H1 (cell line): ENCODE data around the gene PSMB5. TPM values are rescaled to one million over a fixed set of nuclear protein-coding genes. Genes with fewer than 3 reads are reported as not detected.

ENCODE experiments used
- CTCF ChIA-PET: fragments of 300-600 bp; sonication (Branson Sonifier 250); formaldehyde crosslinking; loops from one replicate; lab custom pipeline; 2021; ENCODE audit not compliant: partially characterized antibody; lab: Charles Lee
- POLR2A ChIA-PET: fragments of 300-600 bp; sonication (Branson Sonifier 250); formaldehyde crosslinking; loops from one replicate; lab custom pipeline; 2021; ENCODE audit warnings: inconsistent platforms; ENCODE audit not compliant: partially characterized antibody; lab: Charles Lee
- DNase-seq, 2 experiments: peaks; one replicate each; pipeline versions ENCODE4 v3.0.0 to v3.0.0-alpha.2; 2010 to 2022; ENCODE audit warnings: low spot score in 2 of 2, low read depth in 1 of 2, mixed read lengths in 1 of 2
- FAIRE-seq: peaks from 2 replicates; lab custom pipeline; 2011; peaks lifted over from hg19 to GRCh38; lab: Jason Lieb, UNC
- H2AFZ ChIP-seq: 2 replicates; pipeline ENCODE4 v1.8.1; 2012; ENCODE audit warnings: low read length, inconsistent platforms
- H2AK5ac ChIP-seq: 2 replicates; pipeline ENCODE4 v1.6.1; 2013; ENCODE audit warnings: low read depth, low read length
- H2BK120ac ChIP-seq: replicated peaks from 2 replicates; pipeline ENCODE3; 2013; ENCODE audit warnings: low read depth, low read length, inconsistent platforms
- H2BK12ac ChIP-seq: 2 replicates; pipeline ENCODE4 v1.6.1; 2013; ENCODE audit warnings: low read depth, low read length
- H2BK15ac ChIP-seq: 2 replicates; pipeline ENCODE4 v1.6.1; 2013; ENCODE audit warnings: low read length
- H2BK20ac ChIP-seq: 2 replicates; pipeline ENCODE4 v1.6.1; 2013; ENCODE audit warnings: low read length
- H2BK5ac ChIP-seq: 2 replicates; pipeline ENCODE4 v1.6.1; 2013; ENCODE audit warnings: low read depth, low read length
- H3K14ac ChIP-seq: 2 replicates; pipeline ENCODE4 v1.6.1; 2013; ENCODE audit warnings: inconsistent platforms; ENCODE audit not compliant: insufficient read length
- H3K18ac ChIP-seq: 2 replicates; pipeline ENCODE4 v1.6.1; 2013; ENCODE audit warnings: low read length; ENCODE audit errors: extremely low read depth
- H3K23ac ChIP-seq: 2 replicates; pipeline ENCODE4 v1.6.1; 2013; ENCODE audit warnings: inconsistent platforms; ENCODE audit not compliant: insufficient read length
- H3K23me2 ChIP-seq: 2 replicates; pipeline ENCODE4 v1.6.1; 2013; ENCODE audit warnings: low read depth, low read length
- H3K27ac ChIP-seq: 2 replicates; pipeline ENCODE4 v1.6.1; 2011; ENCODE audit warnings: low read depth, low read length, inconsistent platforms
- H3K27me3 ChIP-seq, 4 experiments: replicated peaks in 1 of 4; 1 replicate in 1 of 4; 2 replicates in 3 of 4; pipeline versions ENCODE4 v1.6.1 to v1.8.1; 2011 to 2013; ENCODE audit warnings: low read length in 3 of 4, mild to moderate bottlenecking in 3 of 4, inconsistent platforms in 2 of 4, mixed read lengths in 2 of 4, moderate library complexity in 1 of 4; ENCODE audit not compliant: control insufficient read depth in 3 of 4, insufficient read depth in 3 of 4; ENCODE audit errors: extremely low read depth in 1 of 4
- H3K36me3 ChIP-seq, 4 experiments: 2 replicates each; pipeline versions ENCODE4 v1.6.1 to v1.8.1; 2011 to 2013; ENCODE audit warnings: mild to moderate bottlenecking in 4 of 4, low read length in 3 of 4, moderate library complexity in 2 of 4, control low read depth in 1 of 4, inconsistent platforms in 1 of 4; ENCODE audit not compliant: insufficient read depth in 4 of 4, control insufficient read depth in 2 of 4
- H3K4ac ChIP-seq: replicated peaks from 2 replicates; pipeline ENCODE3; 2013; ENCODE audit warnings: low read length, low read depth, mixed read lengths, inconsistent platforms; ENCODE audit not compliant: insufficient read length
- H3K4me1 ChIP-seq, 4 experiments: replicated peaks in 1 of 4; 1 replicate in 1 of 4; 2 replicates in 3 of 4; pipeline versions ENCODE4 v1.6.1 to v1.8.1; 2011 to 2013; ENCODE audit warnings: low read length in 3 of 4, inconsistent platforms in 2 of 4, mixed read lengths in 1 of 4; ENCODE audit not compliant: insufficient read depth in 4 of 4, control insufficient read depth in 3 of 4
- H3K4me2 ChIP-seq, 2 experiments: 2 replicates each; pipeline versions ENCODE4 v1.6.1 to v1.8.1; 2011 to 2013; ENCODE audit warnings: low read depth in 2 of 2, low read length in 2 of 2, control low read depth in 1 of 2, inconsistent platforms in 1 of 2, mild to moderate bottlenecking in 1 of 2; ENCODE audit not compliant: insufficient read depth in 1 of 2
- H3K4me3 ChIP-seq, 4 experiments: fragments of 200-600, 300-600 bp in 1 of 4; sonication (generic), shearing (Covaris generic), sonication (Bioruptor Twin) in 1 of 4; 2 replicates each; pipeline versions ENCODE4 v1.5.1 to v1.8.1; 2011 to 2016; ENCODE audit warnings: low read length in 4 of 4, low read depth in 3 of 4, control low read depth in 2 of 4, inconsistent platforms in 2 of 4, mild to moderate bottlenecking in 2 of 4, mixed read lengths in 1 of 4, moderate library complexity in 1 of 4; ENCODE audit not compliant: insufficient read depth in 2 of 4; ENCODE audit errors: extremely low read depth in 1 of 4
- H3K56ac ChIP-seq: replicated peaks from 2 replicates; pipeline ENCODE3; 2013; ENCODE audit warnings: low read depth, mild to moderate bottlenecking, mixed read lengths, low read length, inconsistent platforms; ENCODE audit not compliant: insufficient read length
- H3K79me1 ChIP-seq: 2 replicates; pipeline ENCODE4 v1.6.1; 2013; ENCODE audit warnings: low read depth, low read length, control low read depth
- H3K79me2 ChIP-seq, 2 experiments: 2 replicates each; pipeline versions ENCODE4 v1.6.1 to v1.8.1; 2012 to 2013; ENCODE audit warnings: low read length in 2 of 2, mild to moderate bottlenecking in 2 of 2, inconsistent platforms in 1 of 2; ENCODE audit not compliant: insufficient read depth in 2 of 2, control insufficient read depth in 1 of 2
- H3K9ac ChIP-seq, 4 experiments: replicated peaks in 1 of 4; 1 replicate in 1 of 4; 2 replicates in 3 of 4; pipeline versions ENCODE4 v1.6.1 to v1.8.1; 2011 to 2013; ENCODE audit warnings: low read depth in 3 of 4, low read length in 3 of 4, control low read depth in 2 of 4, mild to moderate bottlenecking in 2 of 4, moderate library complexity in 2 of 4, inconsistent platforms in 1 of 4; ENCODE audit errors: extremely low read depth in 1 of 4
- H3K9me3 ChIP-seq, 2 experiments: 2 replicates each; pipeline versions ENCODE4 v1.6.1 to v1.8.1; 2012 to 2013; ENCODE audit warnings: mild to moderate bottlenecking in 2 of 2, moderate library complexity in 2 of 2, control low read depth in 1 of 2, inconsistent platforms in 1 of 2, low read depth in 1 of 2, low read length in 1 of 2, mixed read lengths in 1 of 2; ENCODE audit not compliant: insufficient read depth in 2 of 2
- H4K20me1 ChIP-seq, 2 experiments: replicated peaks in 1 of 2; 2 replicates each; pipeline versions ENCODE3 to v1.8.1; 2011 to 2013; ENCODE audit warnings: inconsistent platforms in 2 of 2, low read length in 2 of 2, mild to moderate bottlenecking in 1 of 2; ENCODE audit not compliant: insufficient read depth in 2 of 2, control insufficient read depth in 1 of 2
- H4K5ac ChIP-seq: 2 replicates; pipeline ENCODE4 v1.6.1; 2013; ENCODE audit warnings: low read length, low read depth, mixed read lengths, inconsistent platforms; ENCODE audit not compliant: insufficient read length
- H4K8ac ChIP-seq: 2 replicates; pipeline ENCODE4 v1.8.0; 2013; ENCODE audit warnings: mild to moderate bottlenecking, moderate library complexity, low read length, inconsistent platforms; ENCODE audit not compliant: insufficient read depth; ENCODE audit errors: extremely low read depth
- H4K91ac ChIP-seq: replicated peaks from 2 replicates; pipeline ENCODE3; 2013; ENCODE audit warnings: low read length, mixed read lengths, inconsistent platforms; ENCODE audit not compliant: insufficient read length
- CREB1 ChIP-seq: IDR thresholded peaks from 2 replicates; pipeline ENCODE4 v1.6.1; 2012; ENCODE audit warnings: inconsistent platforms
- RFX5 ChIP-seq: IDR thresholded peaks from 2 replicates; pipeline ENCODE4 v1.6.1; 2011; ENCODE audit warnings: low read depth, low read length, improper control_type of control experiment, borderline replicate concordance
- polyA plus RNA-seq, 7 experiments: library from polyadenylated mRNA; depleted of rRNA in 3 of 7; stranded (reverse) in 5 of 7; unstranded in 2 of 7; fragments of >200 nt in 5 of 7; fragments of 200-250 nt in 2 of 7; gene quantifications; 1 replicate in 5 of 7; 2 replicates in 1 of 7; 4 replicates in 1 of 7; pipeline versions ENCODE4 v1.2.1 to v1.2.3, GENCODE V29; 2011 to 2013; ENCODE audit warnings: missing spikeins in 2 of 7, mixed read lengths in 2 of 7
- total RNA-seq: library from RNA; stranded (reverse); fragmentation: NEBNext Ultra II Directional; extraction: Animal tissue kit (Norgen Biotek cat#: 25700); gene quantifications from 2 replicates; pipeline ENCODE4 v1.2.1, GENCODE V29; 2021

Gene PSMB5
- total and polyA plus RNA-seq, 2 of the 8 experiments (the other 6 are each of a cell fraction or from before 2014, with no cell fraction given), result 254 to 510 TPM

DNA sequence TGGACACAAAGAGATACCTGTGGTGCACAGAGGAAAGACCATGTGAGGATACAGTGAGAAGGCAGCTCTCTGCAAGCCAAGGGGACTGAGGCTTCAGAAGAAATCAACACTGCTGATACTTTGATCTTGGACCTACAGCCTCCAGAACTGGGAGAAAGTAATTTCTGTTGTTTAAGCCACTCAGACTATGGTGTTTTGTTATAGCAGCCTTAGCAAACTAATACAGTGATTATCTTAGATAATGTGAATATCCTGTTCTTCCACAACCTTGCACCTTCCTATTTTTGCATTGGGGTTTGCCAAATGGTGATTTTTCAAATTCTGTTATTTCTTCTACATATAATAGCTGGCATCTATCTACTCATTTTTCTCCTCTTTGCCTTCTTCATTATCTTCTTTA lies 16.6 kb downstream of the PSMB5 start:
- no peaks in the 10 kb centered on the region for H4K20me1 ChIP-seq
- no peak overlapping the region for H4K5ac ChIP-seq
- no peak overlapping the region for H2BK20ac ChIP-seq
- H3K23ac ChIP-seq, result no peak overlapping the region
- H4K8ac ChIP-seq, result no peak overlapping the region
- H3K23me2 ChIP-seq, result no peaks in the 10 kb centered on the region; the same call in 1 of the 2 replicates
- no peaks in the 10 kb centered on the region for H3K9me3 ChIP-seq
- H2BK12ac ChIP-seq, result no peak overlapping the region
- POLR2A ChIA-PET, result interaction anchor here (4.3 to 10.9 kb wide), 2 partner anchors 11 to 13 kb away, joined by 29 to 94 read pairs; partner anchors contain the start of gene PSMB5
- H3K27me3 ChIP-seq, result no peaks in the 10 kb centered on the region
- no peak overlapping the region for H3K14ac ChIP-seq
- H3K27ac ChIP-seq, result no peak overlapping the region
- H3K36me3 ChIP-seq, result no peaks in the 10 kb centered on the region; a peak in 1 of 8 replicates
- H4K91ac ChIP-seq, result no peak overlapping the region
- H3K4me2 ChIP-seq, result no peak overlapping the region
- no peak overlapping the region for H3K4ac ChIP-seq
- H3K18ac ChIP-seq, result no peak overlapping the region
- H3K79me1 ChIP-seq, result no peaks in the 10 kb centered on the region
- CTCF ChIA-PET, result interaction anchor here (1.2 to 11.9 kb wide), 3 partner anchors 24 to 40 kb away, joined by 3 to 103 read pairs (median 33); partner anchors contain the start of gene AJUBA
- no peak overlapping the region for H2BK120ac ChIP-seq
- FAIRE-seq (no peak), DNase-seq (no peak)
- no peak overlapping the region for H3K56ac ChIP-seq
- H2AK5ac ChIP-seq, result no peak overlapping the region
- no peak overlapping the region for H2AFZ ChIP-seq
- no peak overlapping the region for H3K4me3 ChIP-seq
- no peak overlapping the region for H2BK5ac ChIP-seq
- no peak overlapping the region for H3K9ac ChIP-seq
- no peaks in the 10 kb centered on the region for H3K79me2 ChIP-seq
- no peaks in the 10 kb centered on the region for H3K4me1 ChIP-seq
- no peak for TF ChIP-seq RFX5
- no peak for TF ChIP-seq CREB1
- H2BK15ac ChIP-seq, result no peak overlapping the region
